ENCODE results near the gene SFT2D2. TPM values are rescaled to one million over a fixed set of nuclear protein-coding genes. Genes with fewer than 3 reads are reported as not detected.

SFT2D2 gene
- total RNA-seq, 1 donor from 2014 or later = 29.7 TPM

- DNase-seq (ENCODE audit: low read depth) = no peak
These were observed 2.5 kb upstream of the SFT2D2 start for GRCh38 chr1:168223261-168223660.

- no peak for DNase-seq (ENCODE audit: low read depth)
These were observed 1.9 kb upstream of the SFT2D2 start for GRCh38 chr1:168223681-168224540.

- no peak for DNase-seq (ENCODE audit: low read depth)
These were observed 813 bp upstream of the SFT2D2 start for GRCh38 chr1:168224991-168225390.

GRCh38 chr1:168227620-168228019 lies 1.8 kb downstream of the SFT2D2 start:
- DNase-seq (ENCODE audit: low read depth) = peak; percentile 12

GRCh38 chr1:168229893-168230292 lies 4.1 kb downstream of the SFT2D2 start:
- no peak for DNase-seq (ENCODE audit: low read depth)

GRCh38 chr1:168230709-168231108 lies 4.9 kb downstream of the SFT2D2 start:
- DNase-seq (ENCODE audit: low read depth) = no peak

- peak; percentile 48 for DNase-seq (ENCODE audit: low read depth)
These were observed 9.2 kb downstream of the SFT2D2 start for GRCh38 chr1:168234846-168235547.

GRCh38 chr1:168235548-168235885 lies 9.7 kb downstream of the SFT2D2 start:
- no peak for DNase-seq (ENCODE audit: low read depth)

GRCh38 chr1:168235937-168236336 lies 10.1 kb downstream of the SFT2D2 start:
- no peak for DNase-seq (ENCODE audit: low read depth)

GRCh38 chr1:168236836-168237611 lies 11.2 kb downstream of the SFT2D2 start:
- no peak for DNase-seq (ENCODE audit: low read depth)

- no peak for DNase-seq (ENCODE audit: low read depth)
These were observed 17.4 kb downstream of the SFT2D2 start for GRCh38 chr1:168243198-168243597.

- DNase-seq (ENCODE audit: low read depth) = no peak
These were observed 17.9 kb downstream of the SFT2D2 start for GRCh38 chr1:168243636-168244212.

GRCh38 chr1:168245042-168245441 lies 19.2 kb downstream of the SFT2D2 start:
- DNase-seq (ENCODE audit: low read depth) = no peak

- DNase-seq (ENCODE audit: low read depth) = no peak
These were observed 20.7 kb downstream of the SFT2D2 start for GRCh38 chr1:168246506-168246905.

GRCh38 chr1:168252204-168252733 lies 26.5 kb downstream of the SFT2D2 start:
- DNase-seq (ENCODE audit: low read depth) = no peak

- DNase-seq (ENCODE audit: low read depth) = no peak
These were observed 30.4 kb downstream of the SFT2D2 start for GRCh38 chr1:168256164-168256563.

- no peak for DNase-seq (ENCODE audit: low read depth)
These were observed 31.6 kb downstream of the SFT2D2 start for GRCh38 chr1:168257397-168257796.

GRCh38 chr1:168259567-168259966 lies 33.8 kb downstream of the SFT2D2 start:
- DNase-seq (ENCODE audit: low read depth) = no peak

GRCh38 chr1:168260393-168260792 lies 34.6 kb downstream of the SFT2D2 start:
- DNase-seq (ENCODE audit: low read depth) = no peak

- DNase-seq (ENCODE audit: low read depth) = peak; percentile 11
These were observed 35.6 kb downstream of the SFT2D2 start for GRCh38 chr1:168261390-168261789.

GRCh38 chr1:168263130-168263529 lies 37.3 kb downstream of the SFT2D2 start:
- DNase-seq (ENCODE audit: low read depth) = no peak

Measured in myocyte (in vitro differentiated cells).